Muscle layer of duodenum (tissue), 2 donors: ENCODE results near the gene UNC13C.

Source experiments
- H3K27ac ChIP-seq: one replicate; pipeline ENCODE4 v1.7.0; 2013; ENCODE audit warnings: mild to moderate bottlenecking, low read length
- H3K27me3 ChIP-seq: one replicate; pipeline ENCODE4 v1.7.0; 2013; ENCODE audit warnings: low read depth, mild to moderate bottlenecking, control low read depth, low read length
- H3K36me3 ChIP-seq, 2 donors: one replicate each; pipeline ENCODE4 v1.7.0; 2013; ENCODE audit warnings: low read length in 2 of 2, control low read depth in 1 of 2, mild to moderate bottlenecking in 1 of 2; ENCODE audit not compliant: insufficient read depth in 2 of 2, control insufficient read depth in 1 of 2
- H3K4me1 ChIP-seq, 2 donors: one replicate each; pipeline ENCODE4 v1.7.0; 2013; ENCODE audit warnings: low read length in 2 of 2, mild to moderate bottlenecking in 2 of 2, control low read depth in 1 of 2, moderate library complexity in 1 of 2; ENCODE audit not compliant: insufficient read depth in 2 of 2, control insufficient read depth in 1 of 2
- H3K4me3 ChIP-seq, 2 donors: one replicate each; pipeline ENCODE4 v1.7.0; 2013; ENCODE audit warnings: low read length in 2 of 2, low read depth in 1 of 2, mild to moderate bottlenecking in 1 of 2
- H3K9me3 ChIP-seq, 2 donors: one replicate each; pipeline ENCODE4 v1.7.0; 2013; ENCODE audit warnings: low read length in 2 of 2, control low read depth in 1 of 2, mild to moderate bottlenecking in 1 of 2; ENCODE audit not compliant: control insufficient read depth in 1 of 2
- donor health status: healthy.

Gene UNC13C

GRCh38 chr15:54127574-54127973, 149.3 kb downstream of the UNC13C start:
- Histone ChIP-seq H3K27ac (no peak overlapping the region), H3K36me3 (no peaks in the 10 kb centered on the region), H3K4me1 (no peaks in the 10 kb centered on the region), H3K4me3 (no peak overlapping the region), H3K9me3 (no peaks in the 10 kb centered on the region), H3K27me3 (no peaks in the 10 kb centered on the region)

GRCh38 chr15:54131410-54131809, 153.2 kb downstream of the UNC13C start:
- Histone ChIP-seq H3K4me3 (no peak overlapping the region), H3K9me3 (no peaks in the 10 kb centered on the region), H3K27ac (no peak overlapping the region), H3K36me3 (no peaks in the 10 kb centered on the region), H3K27me3 (no peaks in the 10 kb centered on the region), H3K4me1 (no peaks in the 10 kb centered on the region)

- no peaks in the 10 kb centered on the region for H3K9me3 ChIP-seq
Measured at GRCh38 chr15:54149115-54149531, 170.9 kb downstream of the UNC13C start.

GRCh38 chr15:54150255-54150654, 172.0 kb downstream of the UNC13C start:
- H3K4me1 ChIP-seq, result no peaks in the 10 kb centered on the region
- no peaks in the 10 kb centered on the region for H3K27me3 ChIP-seq
- H3K27ac ChIP-seq, result no peak overlapping the region

More at GRCh38 chr15:54149115-54149531, 170.9 kb downstream of the UNC13C start:
- Histone ChIP-seq H3K4me1 (no peaks in the 10 kb centered on the region), H3K27ac (no peak overlapping the region), H3K27me3 (no peaks in the 10 kb centered on the region), H3K36me3 (no peaks in the 10 kb centered on the region), H3K4me3 (no peak overlapping the region)

GRCh38 chr15:54159012-54159411, 180.8 kb downstream of the UNC13C start:
- Histone ChIP-seq H3K9me3 (peaks cover 0 to 3% of the 10 kb centered on the region in 2 donors), H3K27me3 (no peaks in the 10 kb centered on the region), H3K27ac (no peak overlapping the region), H3K4me3 (no peak overlapping the region), H3K36me3 (no peaks in the 10 kb centered on the region), H3K4me1 (no peaks in the 10 kb centered on the region)

More at GRCh38 chr15:54150255-54150654, 172.0 kb downstream of the UNC13C start:
- H3K4me3 ChIP-seq, result no peak overlapping the region
- no peaks in the 10 kb centered on the region for H3K36me3 ChIP-seq
- H3K9me3 ChIP-seq, result no peaks in the 10 kb centered on the region

GRCh38 chr15:54187325-54187724, 209.1 kb downstream of the UNC13C start:
- Histone ChIP-seq H3K9me3 (no peaks in the 10 kb centered on the region), H3K4me3 (no peak overlapping the region), H3K36me3 (no peaks in the 10 kb centered on the region), H3K27ac (no peak overlapping the region), H3K27me3 (no peaks in the 10 kb centered on the region), H3K4me1 (no peaks in the 10 kb centered on the region)

GRCh38 chr15:54197995-54198394, 219.8 kb downstream of the UNC13C start:
- Histone ChIP-seq H3K27ac (no peak overlapping the region), H3K27me3 (no peaks in the 10 kb centered on the region), H3K36me3 (no peaks in the 10 kb centered on the region), H3K4me3 (no peak overlapping the region), H3K9me3 (no peaks in the 10 kb centered on the region), H3K4me1 (no peaks in the 10 kb centered on the region)

- no peaks in the 10 kb centered on the region for H3K9me3 ChIP-seq
- H3K4me1 ChIP-seq, result no peaks in the 10 kb centered on the region
Measured at GRCh38 chr15:54206586-54207321, 228.5 kb downstream of the UNC13C start.

GRCh38 chr15:54208786-54209185, 230.5 kb downstream of the UNC13C start:
- H3K27me3 ChIP-seq, result no peaks in the 10 kb centered on the region
- H3K4me3 ChIP-seq, result no peak overlapping the region
- no peak overlapping the region for H3K27ac ChIP-seq
- no peaks in the 10 kb centered on the region for H3K4me1 ChIP-seq
- H3K36me3 ChIP-seq, result no peaks in the 10 kb centered on the region
- H3K9me3 ChIP-seq, result no peaks in the 10 kb centered on the region

More at GRCh38 chr15:54206586-54207321, 228.5 kb downstream of the UNC13C start:
- Histone ChIP-seq H3K36me3 (no peaks in the 10 kb centered on the region), H3K4me3 (no peak overlapping the region), H3K27ac (no peak overlapping the region), H3K27me3 (no peaks in the 10 kb centered on the region)

- no peaks in the 10 kb centered on the region for H3K4me1 ChIP-seq
- no peaks in the 10 kb centered on the region for H3K27me3 ChIP-seq
- H3K4me3 ChIP-seq, result no peak overlapping the region
- H3K36me3 ChIP-seq, result no peaks in the 10 kb centered on the region
- H3K27ac ChIP-seq, result no peak overlapping the region
- H3K9me3 ChIP-seq, result no peaks in the 10 kb centered on the region
Measured at GRCh38 chr15:54212635-54213034, 234.4 kb downstream of the UNC13C start.

GRCh38 chr15:54226455-54226854, 248.2 kb downstream of the UNC13C start:
- H3K4me3 ChIP-seq, result no peak overlapping the region
- no peaks in the 10 kb centered on the region for H3K9me3 ChIP-seq
- H3K27me3 ChIP-seq, result no peaks in the 10 kb centered on the region
- H3K36me3 ChIP-seq, result no peaks in the 10 kb centered on the region
- H3K27ac ChIP-seq, result no peak overlapping the region
- no peaks in the 10 kb centered on the region for H3K4me1 ChIP-seq

- no peak overlapping the region for H3K27ac ChIP-seq
- H3K27me3 ChIP-seq, result no peaks in the 10 kb centered on the region
- H3K4me1 ChIP-seq, result no peaks in the 10 kb centered on the region
- H3K36me3 ChIP-seq, result no peaks in the 10 kb centered on the region
- no peaks in the 10 kb centered on the region for H3K9me3 ChIP-seq
- H3K4me3 ChIP-seq, result no peak overlapping the region
Measured at GRCh38 chr15:54227569-54227968, 249.3 kb downstream of the UNC13C start.
